DMS53 treated with DMSO at 0.1 percent for 48 hours (cell line): ENCODE results near the gene VGLL3.

Experiments
- DNase-seq: peaks from one replicate; lab custom pipeline; 2025; ENCODE audit not compliant: unreplicated experiment; lab: John Stamatoyannopoulos, UW

Gene VGLL3

DNA sequence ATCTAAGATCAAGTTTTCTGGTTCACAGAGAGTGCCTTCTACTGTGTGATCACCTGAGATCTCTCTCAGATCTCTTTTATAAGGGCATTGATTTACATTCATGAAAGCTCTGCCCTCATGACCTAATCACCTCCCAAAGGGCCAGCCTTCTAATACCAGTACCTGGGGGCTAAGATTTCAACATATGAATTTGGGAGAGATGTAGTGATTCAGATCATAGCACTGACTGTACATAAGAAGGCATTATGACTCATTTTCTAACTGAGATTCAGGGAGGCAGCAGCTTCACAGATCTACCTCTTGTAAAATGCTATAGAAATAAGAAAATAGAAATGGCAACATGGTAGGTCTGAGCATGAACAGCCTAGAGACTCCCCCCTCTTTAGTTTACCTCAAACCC is 39.6 kb downstream of the VGLL3 start:
- no peak for DNase-seq

DNA sequence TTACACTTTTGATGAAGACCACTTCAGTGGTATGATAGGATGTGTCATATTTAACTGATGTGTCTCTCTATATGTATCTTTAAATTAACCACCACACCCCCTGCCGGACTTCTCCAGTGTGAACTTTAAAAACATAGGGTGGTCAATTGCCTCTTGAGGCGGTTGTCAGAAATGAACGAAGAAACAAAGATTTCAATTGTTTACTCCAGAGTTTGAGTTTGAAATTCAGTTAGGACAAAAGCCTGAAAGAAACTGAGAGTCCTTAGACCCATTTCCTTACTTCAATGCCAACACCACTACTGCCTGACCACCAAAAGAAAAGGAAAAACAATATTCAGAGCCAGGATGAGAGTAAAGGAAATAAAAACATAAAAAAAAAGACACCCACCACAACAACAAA is 40.2 kb downstream of the VGLL3 start:
- no peak for DNase-seq

DNA sequence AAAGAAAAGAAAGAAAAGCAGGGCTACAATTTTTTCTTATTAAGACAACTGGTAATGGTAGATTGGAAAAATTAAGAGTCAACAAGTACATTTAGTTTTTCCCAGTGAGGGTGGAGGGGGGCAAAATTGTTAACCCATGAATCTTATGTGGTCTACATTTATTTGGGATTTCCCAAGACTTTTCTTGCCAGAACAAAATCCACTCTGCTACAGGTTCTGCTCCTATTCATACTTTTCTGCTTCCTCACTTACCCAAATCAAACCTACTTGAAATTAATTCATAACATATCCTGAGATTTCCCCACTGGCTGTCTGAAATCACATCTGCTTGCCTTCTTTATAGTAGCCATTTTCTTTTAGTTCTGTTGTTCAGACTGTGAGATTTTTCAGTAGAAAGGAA is 41.1 kb downstream of the VGLL3 start:
- no peak for DNase-seq

DNA sequence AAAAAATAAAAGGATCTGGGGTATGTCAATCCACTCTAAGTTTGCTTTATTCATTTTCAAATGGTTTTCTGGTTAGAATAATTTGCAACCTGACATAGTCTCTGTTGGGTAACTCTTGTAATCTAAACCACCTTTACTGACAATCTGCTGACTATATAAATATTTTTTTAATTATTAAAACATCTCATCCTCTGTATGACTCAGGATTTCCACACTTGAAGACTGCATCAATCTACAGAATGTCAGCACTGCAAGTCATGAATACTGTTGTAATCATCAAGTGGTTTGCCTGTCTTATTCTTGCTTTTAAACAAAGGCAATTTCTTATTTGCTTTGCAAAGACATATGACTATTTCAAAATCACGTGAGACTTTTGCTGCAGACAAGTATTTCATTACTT is 42.1 kb downstream of the VGLL3 start:
- DNase-seq = no peak

DNA sequence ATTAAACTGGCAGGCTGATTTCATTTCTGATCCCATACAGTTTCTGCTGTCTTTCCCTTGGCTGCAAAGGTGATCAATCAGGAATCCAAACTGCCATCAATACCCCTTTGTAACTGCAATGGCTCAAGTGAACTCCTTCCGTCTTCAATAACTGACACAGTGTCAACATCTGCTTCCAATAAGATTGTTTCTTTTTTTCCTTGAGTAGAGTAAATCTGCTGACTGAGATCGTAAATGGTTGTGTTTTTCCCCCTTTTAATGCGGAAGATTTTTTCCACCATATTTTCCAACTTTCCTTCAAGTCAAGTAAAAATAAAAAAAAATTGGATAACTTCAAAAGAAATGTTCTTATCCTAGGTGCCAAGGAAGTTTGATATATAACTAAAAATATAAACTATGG is 48.7 kb downstream of the VGLL3 start:
- DNase-seq = no peak

DNA sequence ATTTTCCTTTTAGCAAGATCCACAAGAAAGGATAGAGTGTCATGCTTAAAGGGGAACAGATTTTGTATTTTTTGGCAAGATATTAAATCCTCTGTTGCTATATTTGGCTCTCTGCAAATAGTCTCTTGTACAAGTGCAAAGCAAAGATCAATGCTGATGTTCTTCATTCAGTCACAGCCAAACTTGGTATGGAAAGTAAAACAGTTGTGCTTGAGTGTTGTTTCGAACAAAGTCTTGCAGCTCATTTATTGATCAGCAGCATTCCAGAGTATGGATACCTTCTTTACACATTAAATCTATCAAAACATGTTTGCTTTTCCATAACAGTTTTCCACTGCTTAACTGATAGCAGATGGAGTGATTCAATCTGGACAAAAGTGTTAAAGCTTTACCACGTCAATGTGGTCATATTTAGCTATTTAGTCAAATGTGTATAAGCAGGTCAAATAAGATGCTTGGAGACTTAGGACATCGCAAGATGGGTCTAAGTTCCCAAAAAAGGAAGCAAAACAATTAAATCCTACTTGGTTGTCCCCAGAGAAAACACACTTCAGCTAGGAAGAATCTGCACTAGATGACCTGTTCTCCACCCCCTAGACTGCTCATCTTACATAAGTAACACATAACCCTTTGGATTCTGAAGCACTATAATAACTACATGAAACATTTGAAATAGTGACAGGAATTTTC is 52.4 kb downstream of the VGLL3 start:
- DNase-seq = no peak

DNA sequence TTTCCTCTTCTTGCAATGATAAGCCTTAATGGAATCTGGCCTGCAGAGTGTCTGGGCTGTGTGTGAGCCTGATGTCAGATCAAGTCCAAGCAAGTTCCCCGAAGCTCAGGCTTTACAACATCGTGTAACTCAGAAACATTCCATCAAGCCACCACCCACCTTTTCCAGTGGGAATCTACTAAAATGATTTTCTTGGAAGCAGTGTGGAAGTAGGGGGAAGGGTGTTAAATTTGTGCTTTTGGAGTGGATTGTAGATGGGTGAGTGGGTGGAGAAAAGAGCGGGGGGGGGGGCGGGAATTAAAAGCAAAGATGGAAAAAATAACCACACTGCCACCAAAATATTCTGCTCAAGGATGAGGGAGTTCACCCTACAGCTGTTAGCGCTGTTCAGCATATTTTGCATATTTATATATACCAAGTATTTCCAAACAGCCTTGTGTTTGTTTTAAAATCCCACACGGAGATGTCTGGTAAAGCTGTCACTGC is 53.6 kb downstream of the VGLL3 start:
- DNase-seq = no peak

DNA sequence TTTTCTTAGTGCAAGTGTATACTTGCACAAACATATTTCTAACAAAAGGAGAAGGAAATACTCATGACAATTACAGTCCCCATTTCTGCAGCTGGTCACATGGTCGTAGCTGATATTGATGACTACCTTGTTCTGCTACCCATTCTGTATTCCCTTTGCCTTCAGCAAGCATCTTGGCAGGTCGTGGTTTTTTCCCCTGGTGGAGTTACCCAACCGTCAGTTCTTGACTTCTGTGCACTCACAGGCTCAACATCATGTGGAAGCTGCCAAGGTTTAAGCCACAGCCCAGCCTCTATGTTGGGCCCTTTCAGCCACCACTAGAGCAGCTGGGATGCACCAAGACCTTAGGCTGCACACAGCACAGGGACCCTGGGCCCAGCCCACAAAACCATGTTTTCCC is 56.1 kb downstream of the VGLL3 start:
- DNase-seq = no peak

DNA sequence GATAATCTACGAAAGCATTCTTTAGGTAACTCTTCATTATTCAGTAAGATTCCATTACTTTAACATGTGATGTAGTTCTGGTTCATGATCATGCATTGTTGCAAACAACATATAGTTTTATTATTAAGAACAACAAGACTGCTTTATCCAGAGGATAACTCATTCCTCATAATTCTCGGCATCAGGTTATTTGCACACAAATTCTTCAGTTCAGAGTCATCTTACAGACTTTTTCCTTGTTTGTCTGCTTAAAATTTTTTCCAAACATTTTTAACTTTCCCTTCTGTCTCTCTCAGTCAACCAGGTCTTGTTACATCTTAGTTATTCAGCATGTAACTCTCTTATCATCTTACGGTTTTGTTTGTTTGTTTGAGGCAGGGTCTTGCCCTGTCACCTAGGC is 60.1 kb downstream of the VGLL3 start:
- DNase-seq = no peak

DNA sequence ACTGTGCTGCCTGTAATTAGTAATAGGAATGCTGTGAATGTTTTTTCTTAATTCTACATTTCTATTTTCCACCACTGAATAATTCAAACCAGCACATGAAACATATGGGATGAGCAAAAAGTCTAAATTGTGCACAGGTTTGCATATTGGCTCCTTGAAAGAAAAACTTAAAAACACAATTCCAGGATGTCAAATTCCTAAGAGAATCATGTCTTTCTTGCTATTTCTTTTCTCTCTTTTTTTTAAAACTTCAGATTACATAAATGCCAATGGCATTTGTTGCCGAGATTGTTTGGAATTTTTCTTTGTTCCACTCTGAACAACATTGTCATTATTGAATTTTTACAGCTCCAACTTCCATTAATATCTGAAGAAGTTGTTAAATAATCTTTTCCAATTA is 60.8 kb downstream of the VGLL3 start:
- DNase-seq = no peak

DNA sequence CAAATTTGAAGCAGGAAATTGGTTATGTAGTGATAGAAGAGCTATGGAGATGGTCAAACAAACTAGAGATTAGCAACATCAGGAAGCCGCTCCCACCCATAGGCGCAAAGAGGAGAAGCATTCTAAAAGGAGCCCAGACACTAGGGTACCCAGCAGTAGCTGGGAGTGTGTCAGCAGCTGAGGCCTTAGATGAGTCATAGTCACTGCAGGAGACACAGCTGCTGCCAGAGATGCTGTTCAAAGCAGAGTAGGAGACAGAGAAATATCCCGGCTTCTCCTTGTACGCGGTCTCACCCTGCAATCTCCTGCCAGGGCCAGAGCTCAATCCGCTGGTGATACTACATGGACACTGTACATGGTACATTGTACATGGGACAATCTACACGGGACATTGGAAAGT is 61.9 kb downstream of the VGLL3 start:
- no peak for DNase-seq

DNA sequence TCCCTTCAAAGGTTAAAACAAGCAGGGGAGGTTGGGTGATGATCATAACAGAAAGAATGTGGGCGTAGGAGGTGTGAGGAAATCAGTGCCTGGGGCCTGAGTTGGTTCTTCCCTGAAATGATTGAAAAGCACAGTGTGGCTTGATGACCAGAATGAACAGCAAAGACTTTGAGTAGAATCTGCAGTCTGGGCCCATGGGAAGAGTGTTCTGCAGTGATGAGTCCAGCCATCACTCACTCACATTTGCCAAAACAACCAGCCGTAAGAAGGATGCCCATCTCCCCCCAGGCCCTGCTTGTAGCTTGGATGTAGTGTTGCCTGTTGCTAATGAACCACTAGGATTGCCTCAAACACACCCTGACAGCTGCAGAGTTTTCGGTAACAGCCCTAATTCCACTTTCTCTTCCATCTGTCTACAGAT is 67.9 kb downstream of the VGLL3 start:
- no peak for DNase-seq

DNA sequence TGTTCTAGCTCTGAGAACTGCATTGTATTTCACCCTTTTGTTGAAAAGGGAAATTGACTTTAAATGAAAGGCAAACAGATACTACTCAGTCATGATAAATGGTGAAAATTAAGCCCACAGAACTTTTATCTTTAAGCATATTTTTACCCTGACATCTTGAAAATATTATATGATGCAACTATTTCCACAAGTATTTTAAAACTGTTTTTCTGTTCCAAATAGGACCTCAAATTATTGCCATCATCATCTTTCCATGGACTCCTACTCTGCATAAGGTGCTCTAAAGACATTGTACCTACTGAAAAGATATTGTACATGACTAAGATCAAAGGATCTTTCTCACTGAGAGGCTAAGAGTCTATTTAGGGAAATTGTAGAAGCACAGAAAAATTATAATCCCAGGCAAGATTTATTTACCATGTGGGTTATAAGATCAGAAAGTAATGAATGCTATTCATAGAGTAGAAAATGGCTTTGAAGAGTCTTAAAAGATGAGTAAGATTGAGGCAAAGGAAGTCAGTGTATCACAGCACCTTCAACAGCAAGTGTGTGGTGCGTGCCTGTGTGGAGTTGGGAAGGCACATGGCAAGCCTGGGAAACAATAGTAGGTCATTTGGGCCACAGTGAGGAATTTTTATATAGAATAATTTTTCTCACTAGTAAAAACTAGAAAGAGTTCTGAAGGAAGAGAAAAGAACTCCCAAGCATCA is 68.8 kb downstream of the VGLL3 start:
- DNase-seq = no peak

DNA sequence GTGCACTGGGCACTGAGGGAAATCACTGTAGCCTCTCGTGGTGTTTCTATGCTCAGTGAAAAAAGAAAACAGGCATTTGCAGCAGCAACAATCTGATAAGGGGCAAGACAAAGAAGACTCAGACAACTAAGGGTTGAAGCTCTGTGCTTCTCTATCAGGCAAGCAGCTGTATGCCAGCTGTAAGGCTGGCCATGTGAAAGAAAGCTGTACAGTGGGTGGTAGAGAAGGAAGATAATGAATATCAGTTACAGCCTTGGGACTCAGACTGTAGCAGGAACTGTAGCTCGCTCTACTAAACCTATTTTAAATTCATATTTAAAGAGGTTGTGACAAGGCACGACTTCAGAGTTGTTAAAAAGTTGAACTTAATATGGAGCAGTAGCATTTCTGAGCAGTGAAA is 76.3 kb downstream of the VGLL3 start:
- DNase-seq = no peak

DNA sequence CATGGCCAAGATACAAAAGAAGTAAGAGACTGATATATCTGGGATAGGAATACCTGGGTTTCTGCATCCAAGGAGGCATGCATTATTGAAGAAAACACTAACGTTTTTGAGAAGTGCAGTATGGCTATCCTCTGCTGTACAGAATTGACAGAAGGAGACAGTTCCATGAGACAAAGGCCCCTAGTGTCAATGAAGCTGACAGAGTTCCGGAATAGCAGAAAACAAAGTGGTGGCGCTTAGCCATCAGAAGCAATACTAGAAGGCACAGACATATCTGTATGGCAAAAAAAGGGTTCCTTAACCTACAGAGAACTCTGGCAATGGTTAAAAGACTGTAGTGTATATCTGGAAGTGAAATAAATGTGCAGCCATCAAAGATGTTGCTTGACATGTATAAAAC is 77.8 kb downstream of the VGLL3 start:
- no peak for DNase-seq

DNA sequence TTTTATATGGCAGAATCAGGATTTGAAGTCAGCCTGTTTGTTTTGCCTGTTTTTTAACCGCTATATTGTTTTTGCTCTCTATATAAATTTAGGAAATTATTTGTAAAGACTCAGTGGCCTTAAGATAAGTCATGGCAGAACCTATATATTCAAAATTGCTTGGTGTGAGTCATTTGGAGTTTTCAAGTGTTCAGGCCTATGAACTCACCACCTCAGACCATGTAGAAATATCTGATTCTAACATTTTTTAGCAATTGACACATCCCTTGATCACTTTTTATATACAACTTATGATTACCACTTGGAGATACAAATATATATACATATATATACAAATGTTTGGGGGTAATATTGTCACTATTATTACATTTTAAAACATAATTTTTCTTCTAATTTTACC is 95.7 kb downstream of the VGLL3 start:
- DNase-seq = no peak

DNA sequence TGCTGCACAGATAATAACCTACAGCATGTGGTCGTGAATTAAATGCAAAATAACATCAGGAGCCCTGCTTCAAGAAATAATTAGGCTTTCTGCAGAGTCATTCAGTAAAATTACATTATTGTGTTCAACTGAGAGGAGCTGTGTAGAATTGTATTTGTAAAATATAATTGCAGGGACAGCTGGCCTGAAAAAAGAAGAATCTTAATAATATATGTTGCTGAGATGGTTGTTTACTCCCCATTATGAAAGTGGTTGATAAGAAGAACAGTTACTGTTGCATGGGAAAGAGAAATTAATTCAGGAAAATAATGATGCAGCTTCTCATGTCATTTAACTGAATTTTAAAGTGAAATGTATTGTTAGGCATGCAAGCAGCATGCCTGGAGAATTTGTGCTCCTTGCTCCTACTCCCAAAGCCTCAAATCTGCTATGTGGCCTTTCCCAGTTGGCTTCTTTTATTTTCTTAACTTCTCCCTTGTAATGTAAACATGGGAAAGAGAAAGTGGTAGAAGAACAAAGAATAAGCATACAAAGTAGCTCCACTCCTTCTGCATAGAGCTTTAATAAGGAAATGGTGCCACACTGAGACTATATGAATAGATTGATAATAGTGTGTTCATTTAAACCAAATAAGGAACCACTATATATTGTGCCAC is 100.1 kb downstream of the VGLL3 start:
- DNase-seq = no peak
